DMS153 treated with DMSO at 0.1 percent for 48 hours (cell line): Measurements from ENCODE around the gene GRIK2.

Experiments used
- DNase-seq: peaks from one replicate; lab custom pipeline; 2025; ENCODE audit not compliant: unreplicated experiment; lab: John Stamatoyannopoulos, UW

Gene GRIK2

GRCh38 chr6:101534821-101535220 is 141.3 kb downstream of the GRIK2 start:
- no peak for DNase-seq

DNA sequence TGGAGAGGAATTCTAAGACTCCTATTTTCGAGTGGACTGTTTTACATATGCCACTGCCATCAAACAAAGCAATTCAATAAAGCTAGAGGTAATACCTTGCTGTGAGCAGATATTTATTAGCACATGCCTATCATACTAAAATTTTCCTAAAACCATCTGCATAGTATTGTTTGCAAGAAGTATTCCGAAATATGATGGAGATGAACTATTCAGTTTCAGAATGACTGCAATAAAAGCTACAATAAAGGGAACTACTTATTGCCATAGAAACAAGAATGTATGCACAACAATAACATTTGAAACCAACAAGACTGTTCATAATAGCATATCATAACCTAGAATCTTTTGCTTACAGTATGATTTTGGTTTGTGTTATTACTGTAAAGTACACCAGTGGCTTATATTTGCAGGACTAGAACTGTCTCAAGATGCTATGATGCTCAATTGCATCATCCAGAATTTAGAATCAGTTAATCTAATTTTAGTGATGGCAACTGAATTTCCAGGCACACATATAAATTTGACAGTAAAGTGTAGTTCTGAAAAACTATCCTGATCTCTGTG is 144.3 kb downstream of the GRIK2 start:
- DNase-seq, result no peak

GRCh38 chr6:101539510-101540245 is 146.2 kb downstream of the GRIK2 start:
- DNase-seq, result no peak

DNA sequence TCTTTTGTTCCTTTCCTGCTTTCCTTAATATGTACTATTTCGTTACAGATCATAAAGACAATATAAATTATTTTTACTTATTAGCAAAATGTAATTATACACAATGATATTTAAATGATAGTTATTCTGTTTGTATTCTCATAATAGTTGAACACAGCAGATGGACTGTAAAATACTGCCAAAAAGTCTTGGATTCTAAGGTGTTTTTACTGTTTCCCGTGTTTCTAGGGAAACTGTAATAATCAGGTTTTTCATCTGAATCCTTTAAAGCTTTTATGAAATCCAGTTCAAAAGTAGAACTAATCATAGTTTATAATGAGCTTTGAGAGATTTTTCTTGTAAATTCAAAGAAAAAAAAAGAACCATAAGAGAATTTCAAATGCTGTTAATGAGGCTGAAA is 148.4 kb downstream of the GRIK2 start:
- no peak for DNase-seq

- no peak for DNase-seq
Observed at GRCh38 chr6:101543796-101544195, 150.3 kb downstream of the GRIK2 start.

DNA sequence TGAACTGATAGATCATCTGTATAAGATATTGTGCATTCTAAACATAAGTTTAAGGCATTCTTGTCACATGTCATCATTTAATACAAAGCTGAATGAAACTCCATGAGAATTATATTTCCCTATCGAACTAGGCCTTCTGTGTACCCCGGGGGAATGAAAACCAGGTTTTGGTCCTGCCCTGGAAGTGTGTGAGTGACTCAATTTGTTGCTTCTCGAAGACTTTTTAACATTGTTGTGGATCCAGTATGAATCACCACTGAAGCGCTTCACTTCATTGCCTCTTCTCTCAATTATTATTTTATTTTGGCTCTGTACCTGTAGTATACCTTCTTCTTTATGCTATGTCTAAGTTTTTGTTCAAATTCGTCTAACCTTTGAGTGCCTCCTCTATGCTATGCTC is 150.8 kb downstream of the GRIK2 start:
- no peak for DNase-seq

- DNase-seq, result no peak
Observed at GRCh38 chr6:101545191-101545590, 151.7 kb downstream of the GRIK2 start.

DNA sequence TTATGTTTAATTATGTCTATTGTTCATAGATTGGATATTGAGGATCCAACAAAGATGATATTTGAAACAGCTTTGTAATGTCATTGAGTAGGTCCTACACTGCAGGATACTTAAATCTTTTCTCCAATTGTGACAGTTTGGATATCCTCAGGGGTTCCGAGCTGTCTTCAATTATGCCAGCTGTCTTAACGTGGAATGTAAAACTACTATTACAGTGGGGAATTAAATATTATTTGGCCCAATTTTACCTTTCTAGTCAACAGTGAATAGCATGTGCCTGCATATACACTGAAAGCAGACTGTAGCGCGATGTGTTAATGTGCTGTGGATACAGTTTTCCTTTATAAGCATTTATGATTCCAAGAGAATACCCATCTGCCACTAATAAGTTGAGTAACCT is 156.9 kb downstream of the GRIK2 start:
- DNase-seq, result no peak

DNA sequence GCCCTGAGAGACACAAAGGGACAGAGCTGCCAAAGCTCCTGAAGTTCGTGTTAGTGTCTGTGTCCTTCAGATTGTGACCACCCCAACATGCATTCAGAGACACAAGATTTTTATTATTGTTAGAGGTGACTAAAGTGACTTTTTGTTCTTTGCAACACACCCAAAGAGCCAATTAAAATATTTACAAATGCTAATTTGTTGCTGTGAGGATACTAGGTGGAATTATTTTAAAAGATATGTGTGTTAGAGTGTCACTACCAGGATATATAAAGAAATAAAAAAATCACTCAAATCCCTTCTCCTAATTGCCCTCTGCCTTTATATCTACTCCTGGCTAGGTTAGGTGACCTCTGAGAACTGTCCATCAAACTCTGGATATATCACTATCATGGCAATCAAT is 160.7 kb downstream of the GRIK2 start:
- DNase-seq, result no peak

- no peak for DNase-seq
Observed at GRCh38 chr6:101558712-101559111, 165.2 kb downstream of the GRIK2 start.

- no peak for DNase-seq
Observed at GRCh38 chr6:101572627-101573026, 179.1 kb downstream of the GRIK2 start.

GRCh38 chr6:101577091-101577490 is 183.6 kb downstream of the GRIK2 start:
- DNase-seq, result no peak

GRCh38 chr6:101578306-101578705 is 184.8 kb downstream of the GRIK2 start:
- DNase-seq, result no peak

GRCh38 chr6:101582792-101583191 is 189.3 kb downstream of the GRIK2 start:
- no peak for DNase-seq

GRCh38 chr6:101585501-101585900 is 192.0 kb downstream of the GRIK2 start:
- no peak for DNase-seq

DNA sequence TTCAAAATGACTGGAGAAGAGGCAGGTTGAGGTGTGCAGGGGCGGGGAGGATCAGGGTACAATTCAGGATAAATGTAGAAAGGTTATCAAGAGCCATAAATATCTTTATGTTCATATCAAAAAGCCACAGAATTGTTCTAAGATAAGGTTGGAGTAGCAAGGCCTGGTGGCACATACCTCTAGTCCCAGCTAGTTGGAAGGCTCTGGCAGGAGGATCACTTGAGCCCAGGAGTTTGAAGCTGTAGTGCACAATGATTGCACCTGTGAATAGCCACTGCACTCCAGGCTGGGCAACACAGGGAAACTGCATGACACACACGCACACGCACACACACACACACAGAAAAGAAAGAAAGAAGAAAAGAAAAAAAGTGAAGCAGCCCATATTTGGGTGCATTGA is 194.8 kb downstream of the GRIK2 start:
- no peak for DNase-seq

- DNase-seq, result no peak
Observed at GRCh38 chr6:101595276-101595675, 201.8 kb downstream of the GRIK2 start.

DNA sequence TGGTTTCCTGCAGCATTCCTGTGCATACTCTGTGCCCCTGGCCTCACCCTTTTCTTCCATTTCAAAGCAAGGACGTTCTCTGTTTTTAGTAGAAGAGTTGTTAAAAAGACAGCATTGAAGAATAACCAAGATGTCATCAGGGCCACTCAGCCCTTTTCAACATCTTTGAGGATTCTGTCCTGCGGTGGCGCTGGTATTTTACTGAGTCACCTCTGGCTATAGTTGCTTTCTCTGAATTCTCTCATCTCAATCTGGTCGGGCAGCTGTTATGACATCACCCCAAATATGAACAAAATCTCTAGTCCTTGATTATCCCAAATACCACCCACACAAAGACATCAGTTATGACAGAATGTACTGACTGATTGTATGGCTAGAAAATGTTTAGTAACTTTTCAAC is 204.2 kb downstream of the GRIK2 start:
- no peak for DNase-seq

- no peak for DNase-seq
Observed at GRCh38 chr6:101605426-101605825, 211.9 kb downstream of the GRIK2 start.

- DNase-seq, result no peak
Observed at GRCh38 chr6:101605874-101606273, 212.4 kb downstream of the GRIK2 start.

GRCh38 chr6:101607111-101607690 is 213.7 kb downstream of the GRIK2 start:
- no peak for DNase-seq

DNA sequence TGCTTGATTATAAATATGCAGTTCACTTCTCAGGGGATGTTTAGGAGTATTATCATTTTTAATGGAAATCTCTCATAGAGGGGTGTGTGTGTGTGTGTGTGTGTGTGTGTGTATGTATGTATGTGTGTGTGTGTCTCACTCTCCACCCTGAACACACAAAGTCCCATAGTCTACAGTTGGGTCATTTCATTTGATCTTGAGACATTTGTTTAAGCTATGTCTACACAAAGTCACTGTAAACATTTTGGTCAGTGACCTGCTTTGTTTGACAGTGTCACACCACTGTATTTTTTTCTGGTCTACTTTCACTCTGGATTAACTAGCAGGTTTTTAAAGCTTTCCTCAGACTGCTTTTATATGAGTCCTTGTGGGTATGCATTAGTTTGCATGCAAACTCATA is 215.2 kb downstream of the GRIK2 start:
- no peak for DNase-seq

DNA sequence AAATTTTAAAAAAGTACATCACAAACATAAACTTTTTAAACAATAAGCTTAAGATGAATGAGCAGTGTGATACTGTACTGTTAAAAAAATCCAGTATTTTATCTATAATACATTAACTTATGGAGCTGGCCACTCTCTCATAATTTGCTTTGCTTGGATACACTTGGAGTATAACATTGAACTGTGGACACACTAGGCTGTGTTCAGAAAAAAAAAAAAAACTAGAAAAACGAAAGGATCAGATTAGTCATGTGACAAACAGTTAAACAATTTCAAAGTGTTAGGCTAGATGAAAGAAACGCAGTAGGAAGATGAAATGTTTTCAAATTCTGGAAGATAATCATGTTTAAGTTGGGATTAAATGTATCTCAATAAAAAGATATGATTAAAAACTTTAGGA is 220.0 kb downstream of the GRIK2 start:
- no peak for DNase-seq
